HG02870 (cell line): Measurements from ENCODE around the gene LDLRAD3.

Experiments
- ATAC-seq: cut with Tn5 transposase; IDR thresholded peaks from one replicate; pipeline ENCODE4 v1.9.1; 2021; ENCODE audit warnings: mild to moderate bottlenecking, moderate library complexity; ENCODE audit not compliant: unreplicated experiment

The LDLRAD3 gene

DNA sequence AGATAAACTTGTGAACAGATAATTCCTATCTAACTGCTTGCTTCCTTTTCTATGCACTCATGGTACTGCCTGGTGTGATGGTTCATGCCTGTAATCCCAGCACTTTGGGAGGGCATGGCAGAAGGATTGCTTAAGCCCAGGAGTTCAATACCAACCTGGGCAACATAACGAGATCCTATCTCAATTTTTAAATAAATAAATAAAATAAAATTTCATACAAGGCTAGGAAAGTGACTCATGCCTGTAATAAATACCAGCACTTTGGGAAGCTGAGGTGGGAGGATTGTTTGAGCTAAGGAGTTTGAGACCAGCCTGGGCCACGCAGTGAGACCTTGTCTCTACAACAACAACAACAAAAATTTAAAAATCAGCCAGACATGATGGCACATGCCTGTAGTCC is 178.8 kb downstream of the LDLRAD3 start:
- ATAC-seq: no peak

GRCh38 chr11:36123336-36124101 is 179.7 kb downstream of the LDLRAD3 start:
- ATAC-seq: no peak

- no peak for ATAC-seq
These were observed 182.8 kb downstream of the LDLRAD3 start for GRCh38 chr11:36126678-36127077.

GRCh38 chr11:36127550-36127949 is 183.7 kb downstream of the LDLRAD3 start:
- no peak for ATAC-seq

DNA sequence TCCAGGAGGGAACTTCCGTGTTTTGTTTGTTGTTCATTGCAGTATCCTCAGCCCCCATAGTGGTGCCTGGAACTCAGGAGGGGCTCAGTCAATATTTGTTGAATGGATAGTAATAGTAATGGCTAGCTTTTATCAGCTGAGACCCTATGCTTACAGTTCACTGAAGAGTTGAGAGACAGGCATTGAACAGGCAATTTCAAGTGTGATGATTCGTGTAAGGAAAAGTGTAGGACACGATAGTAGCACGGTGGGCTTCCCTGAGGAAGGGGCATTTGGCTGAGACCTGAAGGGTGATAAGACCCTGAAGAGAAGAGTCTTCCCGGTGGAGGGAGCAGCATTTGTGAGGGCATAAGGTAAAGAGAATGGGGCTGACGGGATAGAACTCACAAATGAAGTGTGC is 186.1 kb downstream of the LDLRAD3 start:
- ATAC-seq: no peak

GRCh38 chr11:36130401-36130800 is 186.5 kb downstream of the LDLRAD3 start:
- no peak for ATAC-seq

DNA sequence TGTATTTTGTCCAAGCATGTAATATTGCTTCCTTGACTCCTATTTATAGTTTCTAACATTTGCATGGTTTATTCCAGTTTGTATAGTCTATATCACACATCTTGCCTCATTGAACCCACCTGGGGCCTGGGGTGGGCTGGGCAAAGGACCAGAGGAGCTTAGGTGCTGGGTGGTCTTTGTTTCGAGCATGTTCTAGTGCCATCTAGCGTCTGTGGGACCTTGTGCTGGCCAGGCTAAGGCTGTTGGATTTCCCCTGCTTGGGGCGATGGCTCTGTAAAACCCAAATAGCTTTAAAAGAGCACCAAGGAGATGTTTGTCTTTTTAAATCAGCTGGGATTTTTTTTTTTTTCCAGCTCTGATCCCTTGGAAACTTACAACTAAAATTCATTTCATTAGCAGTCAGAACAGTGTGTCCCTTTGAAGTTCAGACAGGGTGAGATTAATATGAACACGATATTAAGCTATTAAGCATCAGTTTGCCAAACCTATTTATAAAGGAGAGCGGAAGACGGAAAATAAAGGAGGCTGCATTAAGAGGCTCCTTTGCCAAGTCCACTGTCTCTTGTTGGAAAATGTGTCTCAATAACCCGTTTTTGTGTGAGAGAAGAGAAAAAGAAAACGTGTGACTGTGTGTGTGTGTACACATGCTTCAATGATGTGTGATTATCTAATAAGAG is 188.0 kb downstream of the LDLRAD3 start:
- no peak for ATAC-seq

DNA sequence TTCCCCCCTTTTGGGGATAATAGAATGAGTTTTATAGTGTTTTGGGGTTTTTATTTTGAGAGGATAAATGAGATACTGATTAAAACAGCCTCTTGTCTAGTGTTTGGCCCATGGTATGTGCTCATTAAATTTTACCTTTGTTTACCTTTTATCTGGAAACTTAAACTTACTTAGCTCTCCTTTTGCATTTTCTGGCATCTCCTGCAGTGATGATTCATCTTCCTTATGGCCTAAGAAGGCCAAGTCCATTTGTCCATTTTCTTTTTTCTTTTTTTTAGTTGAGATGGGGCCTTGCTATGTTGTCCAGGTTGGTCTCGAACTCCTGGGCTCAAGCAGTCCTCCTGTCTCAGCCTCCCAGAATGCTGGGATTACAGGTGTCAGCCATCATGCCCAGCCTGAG is 189.1 kb downstream of the LDLRAD3 start:
- ATAC-seq: no peak

- no peak for ATAC-seq
These were observed 191.2 kb downstream of the LDLRAD3 start for GRCh38 chr11:36135076-36135475.

GRCh38 chr11:36139767-36140166 is 195.9 kb downstream of the LDLRAD3 start:
- ATAC-seq: no peak

- no peak for ATAC-seq
These were observed 197.5 kb downstream of the LDLRAD3 start for GRCh38 chr11:36141196-36141953.

DNA sequence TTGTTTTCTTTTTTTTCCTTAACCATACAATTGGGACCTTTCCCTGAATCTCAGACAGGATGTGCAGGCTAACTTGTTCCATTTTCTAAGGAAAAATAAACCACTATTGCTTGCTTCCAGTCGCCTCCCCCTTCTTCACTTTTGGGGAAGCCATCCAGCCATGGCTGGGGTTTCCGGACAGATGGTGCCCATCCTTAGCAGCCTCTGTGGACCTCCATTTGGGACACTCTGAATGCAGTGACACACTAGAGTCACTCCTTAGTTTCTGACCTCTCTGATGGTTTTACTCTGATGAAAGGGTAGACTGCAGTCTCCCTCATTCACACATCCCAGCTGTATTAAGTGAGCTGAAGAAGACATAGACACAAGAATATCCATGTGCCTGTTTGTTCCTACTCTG is 198.1 kb downstream of the LDLRAD3 start:
- ATAC-seq: no peak

- ATAC-seq: no peak
These were observed 198.6 kb downstream of the LDLRAD3 start for GRCh38 chr11:36142439-36142838.

DNA sequence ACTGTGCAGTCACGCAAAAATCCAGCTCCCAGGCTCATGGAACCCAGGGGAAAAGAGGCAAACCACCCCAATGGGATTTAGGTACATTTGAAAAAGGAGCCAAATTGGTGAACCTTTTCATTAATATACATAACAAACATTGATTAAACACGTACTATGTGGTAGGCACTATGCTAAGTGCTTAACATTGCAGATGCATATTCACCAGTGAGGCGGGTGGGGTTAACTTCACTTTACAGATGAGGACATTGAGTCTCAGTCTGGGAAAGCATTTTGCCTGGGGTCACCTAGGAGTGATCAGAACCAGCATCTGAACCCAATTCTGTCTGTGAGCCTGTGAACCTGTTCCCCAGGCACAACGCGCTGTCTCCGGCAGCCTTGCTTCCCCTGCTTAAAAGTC is 199.0 kb downstream of the LDLRAD3 start:
- no peak for ATAC-seq

DNA sequence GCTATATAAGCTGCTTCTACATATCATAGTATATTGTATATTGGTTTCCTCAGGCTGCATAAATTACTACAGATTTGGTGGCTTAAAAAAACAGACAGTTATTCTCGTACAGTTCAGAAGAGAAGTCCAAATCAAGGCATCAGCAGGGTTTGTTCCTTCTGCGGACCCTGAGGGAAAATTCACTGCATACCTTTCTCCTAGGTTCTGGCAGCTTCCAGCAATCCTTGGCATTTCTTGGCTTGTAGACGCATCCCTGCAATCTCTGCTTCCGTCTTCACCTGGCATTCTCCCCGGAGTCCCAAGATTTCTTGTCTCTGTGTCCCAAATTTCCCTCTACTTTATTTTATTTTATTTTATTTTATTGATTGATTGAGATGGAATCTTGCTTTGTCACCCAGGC is 202.6 kb downstream of the LDLRAD3 start:
- ATAC-seq: no peak

- ATAC-seq: no peak
These were observed 203.6 kb downstream of the LDLRAD3 start for GRCh38 chr11:36147491-36147890.

DNA sequence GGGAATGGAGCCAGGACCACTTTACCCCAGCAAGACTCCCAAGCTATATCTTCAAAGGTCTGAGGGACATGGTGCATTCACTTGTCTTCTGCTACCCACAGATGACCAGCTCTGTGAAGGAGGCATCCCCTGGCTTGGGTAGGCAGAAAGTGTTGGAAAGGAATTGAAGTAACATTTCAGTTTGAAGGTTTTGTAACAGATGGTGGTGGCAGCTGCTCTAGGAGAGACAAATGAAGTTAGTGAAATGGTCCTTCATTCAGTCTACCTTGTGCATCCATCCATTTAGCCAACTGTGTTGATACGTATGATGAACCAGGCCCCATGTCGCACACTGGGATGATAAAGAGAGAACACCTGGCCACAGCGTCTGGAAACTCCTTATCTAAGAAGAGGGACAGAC is 204.8 kb downstream of the LDLRAD3 start:
- no peak for ATAC-seq

- ATAC-seq: peak; percentile 89
These were observed 205.8 kb downstream of the LDLRAD3 start for GRCh38 chr11:36149538-36150242.

DNA sequence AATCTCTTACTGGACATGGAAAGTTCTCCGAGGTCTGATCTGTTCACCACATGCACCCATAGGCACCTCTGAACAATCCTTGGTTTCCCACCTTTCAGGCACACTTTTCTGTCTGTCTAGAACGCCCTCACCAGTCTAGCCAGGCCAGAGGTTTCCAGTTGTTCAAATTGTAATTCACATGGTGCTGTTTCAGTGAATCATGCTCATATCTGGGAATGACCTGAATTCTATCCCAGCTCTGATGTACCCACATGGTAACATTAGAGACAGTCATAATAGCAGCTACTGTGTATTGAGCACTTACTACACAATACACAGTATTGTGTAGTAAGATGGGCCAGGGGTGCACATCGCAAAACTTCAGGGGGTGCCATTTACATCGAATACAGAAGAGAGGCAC is 207.1 kb downstream of the LDLRAD3 start:
- no peak for ATAC-seq

- ATAC-seq: no peak
These were observed 208.2 kb downstream of the LDLRAD3 start for GRCh38 chr11:36151933-36152580.

- no peak for ATAC-seq
These were observed 209.7 kb downstream of the LDLRAD3 start for GRCh38 chr11:36153551-36153950.
